Motor neuron (in vitro differentiated cells): ENCODE results near the gene GRAMD1B. TPM values are rescaled to one million over a fixed set of nuclear protein-coding genes. Genes with fewer than 3 reads are reported as not detected.

Source experiments
- ATAC-seq, 8 experiments: fragments of 200-7000 bp; cut with Tn5 transposase; replicated peaks in 6 of 8; 2 replicates each; pipeline ENCODE4 v1.8.0; 2021; ENCODE audit warnings: mild to moderate bottlenecking in 8 of 8, moderate library complexity in 8 of 8
- H3K27ac ChIP-seq, 2 donors: fragments of 250-450 bp; sonication (Bioruptor Pico); 2 replicates each; pipeline ENCODE4 v1.9.0; 2021; ENCODE audit warnings: antibody characterized with exemption in 2 of 2, mild to moderate bottlenecking in 2 of 2, moderate library complexity in 1 of 2
- H3K4me1 ChIP-seq, 2 donors: fragments of 250-450 bp; sonication (Bioruptor Pico); replicated peaks in 1 of 2; 2 replicates each; pipeline ENCODE4 v1.6.1; 2021; ENCODE audit warnings: antibody characterized with exemption in 2 of 2, mild to moderate bottlenecking in 2 of 2, moderate library complexity in 1 of 2
- H3K4me3 ChIP-seq, 5 donors: fragments of 250-450 bp; sonication (Bioruptor Pico); 2 replicates each; pipeline ENCODE4 v1.9.0; 2021; ENCODE audit warnings: antibody characterized with exemption in 5 of 5, mild to moderate bottlenecking in 5 of 5, moderate library complexity in 4 of 5
- WGBS, 10 experiments: fragments of 450-650 bp; shearing (Covaris generic); methylation state at CpG; one replicate each; pipeline ENCODE4 v1.0.0; 2022; 5-methylcytosine and 5-hydroxymethylcytosine counted together
- in situ Hi-C, 9 experiments: fragments of 400-800 bp; cut with MboI; loops; one replicate each; pipeline ENCODE4 v1.15.0; 2021; ENCODE audit warnings: low sequenced_read_pairs in 9 of 9, low pct_unique_long_range_greater_than_20kb in 2 of 9; ENCODE audit not compliant: unreplicated experiment in 9 of 9
- total RNA-seq, 8 experiments: library from RNA; unstranded; fragments of 300-600 nt; gene quantifications; 2 replicates each; pipeline versions ENCODE4 v1.2.3 to v1.2.4, GENCODE V29; 2022

The GRAMD1B gene
- total RNA-seq, 8 experiments from 2014 or later, result 0.94 to 17.1 (median 10.4) TPM

DNA sequence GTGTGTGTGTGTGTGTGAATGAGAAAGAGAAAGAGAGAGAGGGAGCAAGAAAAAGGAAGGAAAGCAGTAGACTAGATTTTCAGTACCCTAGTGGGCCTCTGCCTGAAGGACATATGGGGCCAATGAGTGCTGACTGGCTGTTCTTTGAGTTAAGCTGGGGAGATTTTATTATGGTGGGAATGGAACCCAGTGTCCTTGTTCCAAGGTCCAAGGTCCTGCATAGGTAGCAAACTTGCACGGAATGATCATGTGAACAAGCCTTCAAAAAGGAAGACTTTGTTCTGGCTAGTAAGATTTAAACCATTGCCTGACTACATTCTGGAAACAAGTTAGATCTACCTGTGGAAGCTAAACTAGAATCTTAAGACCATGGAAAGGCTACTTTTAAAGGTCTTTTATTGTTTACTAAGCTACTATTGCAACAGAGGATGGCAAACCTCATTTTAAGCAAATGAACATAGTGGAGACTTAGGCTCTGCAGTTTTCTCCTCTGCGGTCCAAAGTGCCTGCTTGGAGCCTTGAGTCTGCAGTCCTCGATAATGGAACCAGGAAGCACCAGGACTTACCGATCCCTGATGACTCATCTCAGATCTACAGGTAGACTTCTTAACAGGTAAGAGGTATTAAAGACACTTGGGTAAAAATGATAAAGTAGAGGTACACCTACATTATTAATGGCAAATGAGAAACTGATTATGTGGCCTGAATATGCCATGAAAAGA is 10.2 kb upstream of the GRAMD1B start:
- no peak overlapping the region for H3K27ac ChIP-seq
- in situ Hi-C loops, result no loop called here
- WGBS, 10 experiments, result 57 to 100% (median 96%) methylated on average over 1 to 4 of the region's 4 CpGs; no CpG with 5 or more reads in 1 of the 10 experiments
- ATAC-seq, result no peak
- no peak overlapping the region for H3K4me3 ChIP-seq
- H3K4me1 ChIP-seq, result peaks cover 0 to 11% of the 10 kb centered on the region in 2 donors

DNA sequence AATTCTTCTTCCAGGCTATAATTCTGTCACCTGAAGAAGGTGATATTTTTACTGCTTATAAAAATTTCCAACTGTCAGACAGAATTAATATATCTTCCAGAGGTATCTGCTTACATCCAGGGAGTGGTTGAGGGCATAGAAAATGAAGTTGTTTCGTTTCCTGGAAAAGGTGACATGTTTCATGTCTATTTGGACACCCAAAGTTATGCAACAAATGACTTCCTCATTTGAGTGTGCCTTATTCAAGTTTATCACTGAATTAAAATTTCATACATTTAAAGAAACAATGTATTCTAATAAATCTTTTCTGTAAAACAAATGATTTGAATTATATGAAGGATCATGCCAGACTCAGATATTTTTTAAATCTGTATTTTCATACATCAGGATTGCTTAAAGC is 8.5 kb upstream of the GRAMD1B start:
- WGBS, 10 experiments, result 0 to 75% (median 43%) methylated on average over 1 of the region's 1 CpG; no CpG with 5 or more reads in 5 of the 10 experiments
- Histone ChIP-seq H3K4me3 (no peak overlapping the region), H3K4me1 (peaks cover 0 to 11% of the 10 kb centered on the region in 2 donors), H3K27ac (no peak overlapping the region)
- ATAC-seq, result no peak
- in situ Hi-C loops, result no loop called here

DNA sequence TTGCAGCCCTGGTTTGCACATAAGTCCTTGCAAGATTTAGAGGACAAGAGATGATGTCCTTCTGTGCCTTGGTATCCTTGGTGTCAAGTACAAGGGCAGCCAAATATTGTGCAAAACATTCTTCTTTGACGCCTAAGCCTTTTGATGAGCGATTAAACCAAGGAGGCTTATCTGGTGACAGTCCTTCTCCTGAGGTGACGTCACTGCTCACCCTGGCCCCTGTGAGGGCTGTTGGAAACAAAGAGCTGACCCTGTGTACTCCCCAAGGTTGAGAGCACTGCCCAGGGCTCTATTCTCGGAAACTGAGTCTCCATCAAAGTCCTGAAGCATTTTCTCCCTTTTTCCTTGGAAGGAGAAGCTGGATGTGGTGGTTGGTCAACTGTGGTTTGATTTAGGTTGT is 4.7 kb upstream of the GRAMD1B start:
- Histone ChIP-seq H3K4me1 (peaks cover 3 to 6% of the 10 kb centered on the region in 2 donors), H3K27ac (no peak overlapping the region), H3K4me3 (no peak overlapping the region)
- ATAC-seq, result no peak
- 63 to 100% (median 76%) methylated on average over 1 to 4 of the region's 4 CpGs; no CpG with 5 or more reads in 3 of the 10 experiments for WGBS, 10 experiments
- in situ Hi-C loops, result no loop called here

DNA sequence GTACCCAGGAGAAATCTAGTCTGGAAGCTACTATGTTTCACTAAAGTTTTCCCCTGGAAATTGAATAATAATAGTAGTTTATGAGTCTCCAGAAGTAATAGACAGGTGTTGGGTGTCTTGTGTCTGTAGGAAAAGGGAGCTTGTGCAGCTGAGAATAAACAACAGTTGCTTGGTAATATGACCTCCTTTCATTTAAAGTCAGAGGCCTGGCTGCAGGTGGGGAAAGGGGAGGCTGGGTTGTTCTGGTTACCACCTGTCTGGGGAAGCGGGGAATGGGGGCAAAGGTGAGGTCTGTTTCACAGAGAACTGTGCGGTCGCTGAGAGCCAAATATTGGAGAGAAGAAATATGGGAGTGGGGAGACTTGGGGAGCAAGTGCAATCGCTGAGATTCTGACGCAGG is 3.3 kb upstream of the GRAMD1B start:
- in situ Hi-C loops, result no loop called here
- no peak for ATAC-seq
- Histone ChIP-seq H3K4me3 (no peak overlapping the region), H3K27ac (no peak overlapping the region), H3K4me1 (peaks cover 3 to 6% of the 10 kb centered on the region in 2 donors)
- 40 to 98% (median 80%) methylated on average over 1 to 5 of the region's 5 CpGs; no CpG with 5 or more reads in 4 of the 10 experiments for WGBS, 10 experiments

DNA sequence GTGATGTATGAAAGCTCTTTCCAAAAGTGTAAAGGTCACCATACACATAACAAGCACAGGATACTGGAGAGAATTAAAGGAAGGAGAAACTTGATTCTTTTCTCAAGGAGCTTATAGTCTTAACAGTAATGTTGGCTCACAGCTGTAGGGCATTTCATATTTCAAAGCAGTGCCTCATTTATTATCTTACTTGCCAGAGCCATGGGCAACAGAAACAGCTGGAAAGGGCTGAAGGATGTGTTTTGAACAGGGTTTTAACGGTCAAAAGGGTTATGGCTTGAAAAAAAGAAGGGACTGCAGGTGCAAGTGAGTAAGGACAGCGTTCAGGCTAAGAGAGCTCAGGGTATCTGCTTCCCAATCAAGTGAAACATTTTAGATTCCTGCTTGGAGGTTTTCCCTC is 2.7 kb upstream of the GRAMD1B start:
- Histone ChIP-seq H3K4me1 (peaks cover 3 to 6% of the 10 kb centered on the region in 2 donors), H3K27ac (no peak overlapping the region), H3K4me3 (no peak overlapping the region)
- WGBS, 10 experiments, result 6 to 80% (median 37%) methylated on average over 1 to 2 of the region's 2 CpGs; no CpG with 5 or more reads in 3 of the 10 experiments
- ATAC-seq, result no peak
- in situ Hi-C loops, result no loop called here

DNA sequence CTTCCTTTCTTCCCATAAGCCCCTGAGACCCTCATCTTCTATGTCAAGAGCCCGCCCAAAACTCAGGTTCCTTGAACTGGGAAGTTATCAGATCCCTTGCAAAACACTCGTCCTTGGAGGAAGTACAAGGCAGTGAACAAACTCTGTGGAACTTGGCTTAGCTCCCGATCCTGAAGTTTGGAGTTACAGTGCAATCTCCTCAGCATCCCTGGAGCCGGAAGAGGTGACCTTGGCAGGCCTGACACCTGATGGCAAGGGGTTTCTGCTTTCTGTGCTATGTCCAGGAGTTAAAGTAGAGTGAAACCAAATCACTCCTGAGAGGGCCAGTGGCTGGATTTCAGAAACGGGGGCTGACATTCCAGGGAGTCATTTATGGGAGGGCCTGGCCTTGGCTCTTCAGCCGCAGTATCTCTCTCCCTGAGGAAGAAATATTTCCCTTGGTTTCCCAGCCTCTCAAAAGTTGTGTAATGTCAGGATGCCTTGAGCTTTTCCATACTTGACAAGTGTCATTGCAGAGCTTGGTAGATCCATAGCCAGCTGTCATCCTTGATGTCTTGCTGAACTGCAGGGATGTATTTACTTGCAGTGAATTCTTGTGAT is 1.9 kb upstream of the GRAMD1B start:
- WGBS, 10 experiments, result 17 to 100% (median 72%) methylated on average over 1 to 4 of the region's 6 CpGs; no CpG with 5 or more reads in 3 of the 10 experiments
- H3K4me1 ChIP-seq, result peaks cover 3 to 6% of the 10 kb centered on the region in 2 donors
- H3K27ac ChIP-seq, result no peak overlapping the region
- in situ Hi-C loops, result no loop called here
- no peak for ATAC-seq
- H3K4me3 ChIP-seq, result no peak overlapping the region

DNA sequence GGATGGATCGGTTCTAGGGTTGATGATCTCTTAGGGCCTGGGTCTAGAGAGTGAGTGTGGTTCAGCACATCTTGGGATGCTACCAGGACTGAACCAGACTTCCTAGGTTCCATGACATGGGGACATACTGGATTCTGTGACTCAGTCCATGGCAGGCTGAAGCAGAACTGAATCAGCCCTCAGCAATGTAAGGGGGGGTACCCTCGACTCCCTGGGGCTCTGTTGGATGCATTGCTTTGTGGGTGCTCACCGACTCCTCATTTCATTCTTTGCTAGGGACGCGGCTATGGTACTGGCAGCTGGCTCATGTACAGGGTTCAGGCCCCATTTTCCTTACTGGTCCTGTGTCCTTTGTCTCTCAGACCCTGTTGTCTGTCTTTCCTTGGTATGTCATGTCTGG is 733 bp upstream of the GRAMD1B start:
- in situ Hi-C loops, result no loop called here
- WGBS, 10 experiments, result 0 to 83% (median 20%) methylated on average over 1 to 3 of the region's 5 CpGs; no CpG with 5 or more reads in 7 of the 10 experiments
- no peak for ATAC-seq
- Histone ChIP-seq H3K4me3 (peak overlapping the region in 2 of 5 donors; percentile 33 to 41), H3K27ac (no peak overlapping the region), H3K4me1 (peaks cover 3 to 6% of the 10 kb centered on the region in 2 donors)

DNA sequence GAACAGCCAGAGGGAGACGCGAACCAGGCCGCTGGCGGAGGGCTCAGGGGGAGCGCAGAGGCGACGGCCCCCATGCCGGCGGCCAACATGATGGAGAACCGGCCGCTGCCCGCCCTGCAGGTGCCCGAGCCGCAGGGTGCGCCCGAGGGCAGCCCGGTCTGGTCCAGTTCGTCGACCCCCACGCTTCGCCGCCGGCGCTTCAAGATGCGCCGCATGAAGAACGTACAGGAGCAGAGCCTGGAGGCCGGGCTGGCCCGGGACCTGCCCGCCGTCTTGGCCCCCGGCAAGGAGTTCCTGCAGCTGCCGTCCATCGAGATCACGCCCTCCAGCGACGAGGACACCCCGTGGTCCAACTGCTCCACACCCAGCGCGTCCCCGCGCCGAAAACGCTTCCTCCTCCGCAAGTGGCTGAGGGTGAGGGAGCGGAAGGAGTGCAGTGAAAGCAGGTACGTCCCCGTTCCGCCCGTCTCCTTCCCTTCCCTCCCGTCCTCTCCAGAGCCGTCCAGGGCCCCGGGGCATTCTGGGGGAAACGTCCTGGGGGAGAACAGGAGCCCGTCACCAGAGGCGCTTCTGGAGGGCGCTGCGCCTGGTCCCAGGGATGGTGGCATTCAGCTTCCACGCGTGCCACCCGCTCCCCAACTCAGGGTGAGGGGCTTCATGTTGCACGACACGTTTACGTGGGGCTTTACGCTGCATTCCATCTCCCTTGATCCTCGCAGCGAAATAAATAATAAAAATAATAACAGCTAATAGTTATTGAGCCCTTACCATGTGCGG is 840 bp downstream of the GRAMD1B start:
- peaks cover 3 to 6% of the 10 kb centered on the region in 2 donors for H3K4me1 ChIP-seq

DNA sequence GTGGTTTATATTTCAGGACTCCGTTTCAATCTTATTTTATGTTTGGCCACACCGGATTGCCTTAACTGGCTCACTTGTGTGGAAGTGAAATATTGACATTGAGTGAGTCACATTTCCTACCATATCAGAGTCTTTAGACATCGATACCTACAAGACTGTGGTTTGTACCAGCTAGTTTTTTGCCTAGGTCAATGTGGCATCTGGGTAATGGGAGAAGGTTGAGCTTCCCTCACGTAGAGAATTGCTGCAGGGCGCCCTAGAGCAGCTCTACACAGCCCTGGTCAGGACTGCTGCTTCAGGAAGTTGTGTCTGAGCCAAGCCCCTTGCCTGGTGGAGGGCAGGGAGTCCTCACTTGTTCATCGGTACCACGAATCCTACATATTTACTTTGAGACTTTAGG is 1.6 kb downstream of the GRAMD1B start:
- no peak overlapping the region for H3K4me3 ChIP-seq

More for the DNA sequence above, 840 bp downstream of the GRAMD1B start:
- 15 to 80% (median 26%) methylated on average over 1 to 12 of the region's 68 CpGs; no CpG with 5 or more reads in 4 of the 10 experiments for WGBS, 10 experiments
- H3K27ac ChIP-seq, result no peak overlapping the region
- H3K4me3 ChIP-seq, result peak overlapping the region; percentile 33 to 41 (median 38)
- in situ Hi-C loops, result no loop called here
- ATAC-seq, result peak in 6 of 8 experiments; percentile 22 to 80 (median 59)

DNA sequence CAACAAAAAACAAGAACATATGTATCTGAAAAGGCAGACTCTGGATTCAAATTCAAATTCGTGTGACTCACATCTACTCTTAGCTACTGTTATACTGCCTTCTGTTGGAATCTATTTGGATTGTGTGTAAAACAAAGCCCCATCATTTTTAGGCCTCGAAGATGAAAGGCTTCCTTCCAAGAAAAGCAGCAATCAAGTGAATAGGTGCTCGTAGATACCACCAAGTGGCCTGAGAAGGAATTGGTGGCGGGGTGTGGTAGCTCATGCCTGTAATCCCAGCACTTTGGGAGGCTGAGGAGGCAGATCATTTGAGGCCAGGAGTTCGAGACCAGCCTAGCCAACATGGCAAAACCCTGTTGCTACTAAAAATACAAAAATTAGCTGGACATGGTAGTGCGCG is 4.2 kb downstream of the GRAMD1B start:
- H3K27ac ChIP-seq, result no peak overlapping the region
- no peak overlapping the region for H3K4me3 ChIP-seq
- H3K4me1 ChIP-seq, result peaks cover 3 to 6% of the 10 kb centered on the region in 2 donors
- ATAC-seq, result no peak
- 28 to 100% (median 67%) methylated on average over 1 to 5 of the region's 7 CpGs; no CpG with 5 or more reads in 1 of the 10 experiments for WGBS, 10 experiments
- in situ Hi-C loops, result no loop called here

More for the DNA sequence above, 1.6 kb downstream of the GRAMD1B start:
- Histone ChIP-seq H3K4me1 (peaks cover 3 to 6% of the 10 kb centered on the region in 2 donors), H3K27ac (no peak overlapping the region)
- no peak for ATAC-seq
- WGBS, 10 experiments, result 11 to 90% (median 67%) methylated on average over 1 to 7 of the region's 7 CpGs; no CpG with 5 or more reads in 1 of the 10 experiments
- in situ Hi-C loops, result no loop called here

DNA sequence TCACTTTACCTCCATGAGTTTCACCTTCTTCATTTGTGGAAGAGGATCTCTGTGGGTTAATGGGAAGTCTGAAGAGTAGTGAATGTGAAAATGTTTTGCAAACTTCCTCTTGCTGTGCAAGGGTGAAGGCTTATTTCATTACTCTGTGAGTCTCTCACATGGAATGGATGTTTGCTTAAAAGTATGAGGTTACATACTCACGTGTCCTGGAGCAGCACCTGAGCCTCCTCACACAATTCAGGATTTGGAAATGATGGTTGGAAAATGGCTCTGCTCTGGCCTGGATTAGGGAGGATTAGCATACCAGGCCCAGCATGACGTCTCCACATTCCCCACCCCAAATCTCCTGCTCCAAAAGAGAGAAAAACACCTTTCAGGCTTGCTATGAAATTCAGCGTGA is 4.8 kb downstream of the GRAMD1B start:
- in situ Hi-C loops, result no loop called here
- Histone ChIP-seq H3K27ac (no peak overlapping the region), H3K4me1 (no peaks in the 10 kb centered on the region), H3K4me3 (no peak overlapping the region)
- no peak for ATAC-seq
- 46 to 100% (median 70%) methylated on average over 1 to 3 of the region's 3 CpGs; no CpG with 5 or more reads in 2 of the 10 experiments for WGBS, 10 experiments

DNA sequence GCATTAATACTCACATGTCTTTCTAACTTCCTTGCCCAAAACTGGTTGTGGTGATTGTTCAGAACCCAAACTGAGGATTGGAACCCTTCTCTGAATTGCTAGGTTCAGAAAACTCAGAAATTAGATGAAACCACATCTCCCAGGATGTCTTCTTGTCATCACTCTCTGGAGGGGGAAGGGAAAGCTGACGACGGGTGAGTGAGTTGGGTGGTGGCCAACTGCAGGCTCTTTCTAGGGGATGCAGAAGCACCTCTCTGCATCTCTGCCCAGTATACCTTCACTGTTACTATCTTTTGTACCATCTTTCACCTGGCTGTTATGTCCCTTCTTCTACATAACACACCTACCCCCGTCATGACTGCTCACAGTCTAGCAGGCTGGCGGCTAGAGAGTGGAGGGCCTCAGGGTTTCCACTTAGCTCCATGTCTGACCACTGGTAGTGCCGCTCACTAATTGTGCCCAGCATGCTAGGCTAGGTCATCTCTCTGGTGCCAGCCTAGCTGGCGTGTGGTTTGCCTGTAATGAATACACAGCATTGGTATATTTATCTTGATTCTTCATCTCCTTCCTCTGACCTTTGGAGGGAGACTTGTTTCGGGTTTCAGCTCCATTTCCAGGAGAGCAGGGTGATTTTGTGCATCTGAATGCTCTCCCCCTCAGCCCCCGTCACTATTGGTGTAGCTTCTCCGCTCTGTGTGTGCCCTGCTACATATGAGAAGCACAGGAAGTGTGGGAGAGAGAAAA is 7.3 kb downstream of the GRAMD1B start:
- H3K4me1 ChIP-seq, result no peaks in the 10 kb centered on the region
- 67 to 100% (median 80%) methylated on average over 1 to 8 of the region's 9 CpGs; no CpG with 5 or more reads in 1 of the 10 experiments for WGBS, 10 experiments
- H3K4me3 ChIP-seq, result no peak overlapping the region
- in situ Hi-C loops, result no loop called here
- no peak overlapping the region for H3K27ac ChIP-seq
- no peak for ATAC-seq
